Hematopoietic multipotent progenitor cell treated with erythropoietin and hydrocortisone succinate and interleukin-3 and kit ligand, for 4 days (in vitro differentiated cells): Measurements from ENCODE around the gene THEM4.
"Not testable (repeated sequence)": the region's sequence is repeated elsewhere in the genome, so short reads cannot be mapped to it uniquely, and the experiment has no call there.

Experiments
- DNase-seq: peaks from one replicate; pipeline ENCODE4 v3.0.0-alpha.2; 2015

Gene THEM4

GRCh38 chr1:151924691-151925587 is 15.6 kb upstream of the THEM4 start:
- DNase-seq = no peak

GRCh38 chr1:151923422-151923821 is 14.1 kb upstream of the THEM4 start:
- no peak for DNase-seq

DNA sequence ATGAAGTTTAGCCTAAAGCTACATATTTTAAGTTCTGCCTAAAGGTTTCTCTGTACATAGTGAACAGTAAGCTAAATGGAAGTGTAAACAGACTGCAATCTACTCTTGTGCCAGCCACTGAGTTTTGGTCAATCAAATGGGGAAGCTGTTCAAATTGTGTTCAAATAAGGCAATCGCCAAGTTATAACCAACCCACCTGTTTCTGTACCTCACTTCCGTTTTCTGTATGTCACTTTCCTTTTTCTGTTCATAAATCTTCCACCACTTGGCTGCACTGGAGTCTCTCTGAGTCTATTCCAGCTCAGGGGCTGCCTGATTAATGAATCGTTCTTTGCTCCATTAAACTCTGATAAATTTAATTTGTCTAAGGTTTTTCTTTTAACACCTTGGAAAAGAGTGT is 10.8 kb upstream of the THEM4 start:
- DNase-seq = peak; percentile 66

GRCh38 chr1:151918819-151919610 is 9.7 kb upstream of the THEM4 start:
- no peak for DNase-seq

DNA sequence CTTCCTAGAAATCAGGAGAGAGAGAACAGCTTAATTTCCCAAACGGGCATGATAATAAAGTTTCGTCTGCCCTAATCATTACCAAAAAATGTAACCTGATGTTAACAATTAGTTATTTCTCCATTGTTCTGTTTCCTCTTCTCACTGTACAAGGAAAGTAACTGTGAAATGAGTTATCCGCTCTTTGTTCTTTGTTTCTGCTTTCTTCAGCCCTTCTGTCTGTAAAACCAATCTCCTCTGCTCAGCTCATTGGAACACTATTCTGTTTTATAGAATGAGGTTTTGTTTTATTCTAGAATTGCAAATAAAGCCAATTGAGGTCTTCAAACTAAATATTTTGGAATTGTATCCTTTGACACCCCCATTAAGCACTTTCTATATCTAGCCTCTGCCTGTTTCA is 8.8 kb upstream of the THEM4 start:
- DNase-seq = no peak

GRCh38 chr1:151916726-151917370 is 7.5 kb upstream of the THEM4 start:
- DNase-seq = no peak

GRCh38 chr1:151915061-151915686 is 5.9 kb upstream of the THEM4 start:
- no peak for DNase-seq

DNA sequence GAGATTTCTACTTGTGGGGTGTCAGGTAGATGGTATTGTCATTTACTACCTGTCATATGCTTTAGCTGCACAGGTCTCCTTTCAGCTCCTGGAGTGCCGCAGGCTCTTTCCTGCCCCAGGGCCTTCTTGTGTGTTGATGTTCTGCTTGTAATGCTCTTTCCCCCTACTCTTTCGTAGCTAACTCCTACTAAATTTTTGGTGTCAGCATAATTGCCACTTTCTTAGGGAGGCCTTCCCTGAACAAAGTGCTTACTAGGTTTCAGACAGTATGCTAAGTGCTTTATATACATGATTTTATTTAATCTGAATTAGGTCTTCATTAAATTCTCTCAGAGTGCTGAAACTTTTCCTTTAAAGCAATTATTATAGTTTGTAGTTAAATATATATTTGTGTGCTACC is 4.8 kb upstream of the THEM4 start:
- no peak for DNase-seq

GRCh38 chr1:151912973-151913372 is 3.7 kb upstream of the THEM4 start:
- no peak for DNase-seq

- peak; percentile 54 for DNase-seq
These were observed 1.1 kb downstream of the THEM4 start for GRCh38 chr1:151908228-151908691.

- DNase-seq = peak; percentile 31
These were observed 1.8 kb downstream of the THEM4 start for GRCh38 chr1:151907363-151908139.

GRCh38 chr1:151906324-151906645 is 3.0 kb downstream of the THEM4 start:
- DNase-seq = not testable (repeated sequence)

- peak; percentile 75 for DNase-seq
These were observed 3.6 kb downstream of the THEM4 start for GRCh38 chr1:151905443-151906323.

- peak; percentile 61 for DNase-seq
These were observed 4.3 kb downstream of the THEM4 start for GRCh38 chr1:151905070-151905442.

DNA sequence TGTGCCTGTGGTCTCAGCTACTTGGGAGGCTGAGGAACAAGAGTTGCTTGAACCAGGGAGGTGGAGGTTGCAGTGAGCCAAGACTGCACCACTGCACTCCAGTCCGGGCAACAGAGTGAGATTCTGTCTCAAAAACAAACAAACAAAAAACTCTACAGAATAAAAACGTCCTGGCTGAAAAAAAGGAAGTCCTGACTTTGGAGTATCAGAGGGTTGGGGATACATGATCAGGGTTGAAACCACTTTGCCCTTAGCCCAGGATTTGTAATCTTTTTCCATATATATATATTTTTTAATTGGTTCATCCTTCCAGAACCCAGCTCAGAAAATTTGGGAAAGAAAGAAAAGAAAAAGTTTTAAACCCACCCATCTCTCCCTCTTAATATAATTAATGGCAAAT is 6.5 kb downstream of the THEM4 start:
- no peak for DNase-seq

DNA sequence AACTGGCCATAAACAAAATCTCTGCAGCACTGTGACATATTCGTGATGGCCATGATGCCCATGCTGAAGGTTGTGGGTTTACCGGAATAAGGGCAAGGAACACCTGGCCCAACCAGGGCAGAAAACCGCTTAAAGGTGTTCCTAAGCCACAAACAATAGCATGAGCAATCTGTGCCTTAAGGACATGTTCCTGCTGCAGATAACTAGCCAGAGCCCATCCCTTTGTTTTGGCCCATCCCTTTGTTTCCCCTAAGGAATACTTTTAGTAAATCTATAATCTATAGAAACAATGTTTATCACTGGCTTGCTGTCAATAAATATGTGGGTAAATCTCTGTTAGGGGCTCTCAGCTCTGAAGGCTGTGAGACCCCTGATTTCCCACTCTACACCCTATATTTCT is 8.5 kb downstream of the THEM4 start:
- DNase-seq = not testable (repeated sequence)

DNA sequence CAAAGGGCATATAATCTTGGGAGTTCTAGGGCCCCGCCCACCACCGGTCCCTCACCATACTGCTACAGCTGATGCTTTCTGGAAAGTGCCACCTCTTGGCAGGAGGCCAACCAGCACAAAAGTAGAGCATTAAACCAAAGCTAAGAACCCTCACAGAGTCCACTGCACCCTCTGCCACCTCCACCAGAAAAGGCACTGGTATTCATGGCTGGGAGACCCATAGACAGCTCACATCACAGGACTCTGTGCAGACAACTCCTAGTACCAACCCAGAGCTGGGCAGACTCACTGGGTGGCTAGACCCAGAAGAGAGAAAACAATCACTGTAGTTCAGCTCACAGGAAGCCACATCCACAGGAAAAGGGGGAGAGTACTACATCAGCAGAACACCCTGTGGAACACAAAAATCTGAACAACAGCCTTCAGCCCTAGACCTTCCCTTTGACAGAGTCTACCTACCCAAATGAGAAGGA is 10.8 kb downstream of the THEM4 start:
- peak; percentile 50 for DNase-seq

GRCh38 chr1:151897991-151898431 is 11.3 kb downstream of the THEM4 start:
- DNase-seq = no peak

DNA sequence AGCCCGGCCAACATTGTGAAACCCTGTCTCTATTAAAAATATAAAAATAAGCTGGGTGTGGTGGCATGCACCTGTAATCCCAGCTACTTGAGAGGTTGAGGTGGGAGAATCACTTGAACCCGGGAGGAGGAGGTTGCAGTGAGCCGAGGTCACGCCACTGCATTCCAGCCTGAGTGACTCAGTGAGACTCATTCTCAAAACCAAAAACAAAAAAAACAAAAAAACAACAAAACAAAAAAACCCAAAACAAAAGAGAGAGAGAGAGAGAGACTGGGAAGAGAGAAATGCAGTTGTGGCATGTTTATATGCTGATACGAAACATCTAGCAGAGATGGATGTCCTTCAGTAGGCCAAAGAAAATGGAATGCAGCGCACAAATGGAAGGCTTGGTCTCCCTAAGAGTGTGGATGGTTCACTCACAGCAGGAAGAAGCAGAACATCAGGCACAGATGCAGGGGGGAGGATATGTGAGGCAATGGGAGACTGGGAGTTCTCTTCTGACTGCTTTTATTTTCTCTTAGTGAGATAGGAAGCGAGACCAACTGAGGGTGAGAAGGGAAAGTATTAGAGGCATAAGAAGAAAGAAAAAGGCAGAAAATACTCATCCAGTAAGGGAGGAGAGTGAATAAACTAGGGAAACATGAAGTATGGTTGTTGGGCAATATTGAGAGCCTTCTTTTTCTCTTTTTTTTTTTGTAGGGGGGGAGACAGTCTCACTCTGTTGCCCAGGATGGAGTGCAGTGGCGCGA is 16.0 kb downstream of the THEM4 start:
- no peak for DNase-seq

- DNase-seq = no peak
These were observed 17.1 kb downstream of the THEM4 start for GRCh38 chr1:151892190-151892589.
